A673 (cell line): ENCODE measurements around the gene ISM2. TPM values are rescaled to one million over a fixed set of nuclear protein-coding genes. Genes with fewer than 3 reads are reported as not detected.

Experiments used
- BruUV-seq: library from RNA; stranded (reverse); fragments of 400-500 nt; replicated peaks from 2 replicates; lab custom pipeline; 2021; lab: Mats Ljungman, UMichigan
- CTCF ChIA-PET: fragments of 300-600 bp; sonication (Branson Sonifier 250); formaldehyde crosslinking; loops from one replicate; lab custom pipeline; 2022; ENCODE audit warnings: antibody characterized with exemption; lab: Charles Lee
- POLR2A ChIA-PET: fragments of 300-600 bp; sonication (Branson Sonifier 250); formaldehyde crosslinking; loops from one replicate; lab custom pipeline; 2022; ENCODE audit warnings: antibody characterized with exemption; ENCODE audit not compliant: low non-redundant PET; lab: Charles Lee
- DNase-seq: peaks from one replicate; pipeline ENCODE4 v3.0.0-alpha.2; 2015; ENCODE audit warnings: low spot score
- H3K27ac ChIP-seq: fragments of 200-600 bp; sonication (generic); 2 replicates; pipeline ENCODE4 v1.5.1; 2016; ENCODE audit warnings: mixed run types, low read depth, mild to moderate bottlenecking, mixed read lengths, antibody characterized with exemption, low read length; ENCODE audit not compliant: poor library complexity, severe bottlenecking
- H3K27me3 ChIP-seq: fragments of 200-600 bp; sonication (generic); replicated peaks from 2 replicates; pipeline ENCODE4 v1.6.1; 2017; ENCODE audit warnings: mixed run types, low read depth, mild to moderate bottlenecking, mixed read lengths, antibody characterized with exemption, low read length; ENCODE audit not compliant: insufficient read depth, poor library complexity
- H3K36me3 ChIP-seq: fragments of 200-600 bp; sonication (generic); 2 replicates; pipeline ENCODE4 v1.6.1; 2016; ENCODE audit warnings: mixed run types, mild to moderate bottlenecking, mixed read lengths, antibody characterized with exemption, low read length; ENCODE audit not compliant: insufficient read depth, poor library complexity, severe bottlenecking
- H3K4me1 ChIP-seq: fragments of 200-600 bp; sonication (generic); 2 replicates; pipeline ENCODE4 v1.6.1; 2017; ENCODE audit warnings: mixed run types, mild to moderate bottlenecking, mixed read lengths, antibody characterized with exemption, low read length; ENCODE audit not compliant: insufficient read depth, poor library complexity, severe bottlenecking
- H3K4me3 ChIP-seq: fragments of 200-600 bp; sonication (generic); 2 replicates; pipeline ENCODE4 v1.5.1; 2016; ENCODE audit warnings: low read depth, mixed run types, mild to moderate bottlenecking, mixed read lengths, low read length; ENCODE audit not compliant: poor library complexity, severe bottlenecking
- H3K9me3 ChIP-seq: fragments of 200-600 bp; sonication (generic); 2 replicates; pipeline ENCODE4 v1.6.1; 2016; ENCODE audit warnings: mixed run types, low read depth, mild to moderate bottlenecking, mixed read lengths, antibody characterized with exemption, low read length; ENCODE audit not compliant: poor library complexity, severe bottlenecking
- CTCF ChIP-seq: fragments of 300-800, 200-600 bp; sonication (generic); conservative IDR thresholded peaks from 2 replicates; pipeline ENCODE4 v1.5.1; 2017; ENCODE audit warnings: low read depth, mild to moderate bottlenecking, antibody characterized with exemption, low read length, moderate library complexity, mixed read lengths
- EZH2 ChIP-seq: fragments of 200-600 bp; sonication (generic); IDR thresholded peaks from 2 replicates; pipeline ENCODE4 v1.6.1; 2017; ENCODE audit warnings: borderline replicate concordance, low read depth, mild to moderate bottlenecking, mixed read lengths, antibody characterized with exemption, low read length; ENCODE audit not compliant: poor library complexity, severe bottlenecking
- intact Hi-C: fragments of 100-400 bp; cut with micrococcal nuclease; formaldehyde crosslinking; loops from one replicate; pipeline ENCODE4 v1.10.0; 2022; ENCODE audit not compliant: unreplicated experiment
- total RNA-seq: library from RNA; stranded (reverse); gene quantifications from 2 replicates; pipeline ENCODE4 v1.2.3, GENCODE V29; 2021

The ISM2 gene
- total RNA-seq, 1 experiment from 2014 or later = 5.1 TPM

- H3K36me3 ChIP-seq = no peaks in the 10 kb centered on the region
- H3K27ac ChIP-seq = no peak overlapping the region
- intact Hi-C loops = no loop called here
- no TSS peak for BruUV-seq
- H3K4me3 ChIP-seq = no peak overlapping the region
- CTCF ChIA-PET = no interaction called here
- no peak for DNase-seq
- no peaks in the 10 kb centered on the region for H3K27me3 ChIP-seq
- TF ChIP-seq EZH2 (no peak), CTCF (no peak)
- no peaks in the 10 kb centered on the region for H3K4me1 ChIP-seq
- H3K9me3 ChIP-seq = no peaks in the 10 kb centered on the region
- POLR2A ChIA-PET = no interaction called here
Measured at GRCh38 chr14:77488558-77488957, 10.1 kb downstream of the ISM2 start.

- no peaks in the 10 kb centered on the region for H3K27me3 ChIP-seq
- no peak overlapping the region for H3K27ac ChIP-seq
- POLR2A ChIA-PET = no interaction called here
- H3K4me3 ChIP-seq = no peak overlapping the region
- no peak for DNase-seq
- TF ChIP-seq CTCF (no peak), EZH2 (no peak)
- CTCF ChIA-PET = no interaction called here
- intact Hi-C loops = no loop called here
- H3K9me3 ChIP-seq = no peaks in the 10 kb centered on the region
- H3K36me3 ChIP-seq = no peaks in the 10 kb centered on the region
- BruUV-seq = no TSS peak
- no peaks in the 10 kb centered on the region for H3K4me1 ChIP-seq
Measured at GRCh38 chr14:77485901-77486678, 12.5 kb downstream of the ISM2 start.

GRCh38 chr14:77485256-77485655 is 13.4 kb downstream of the ISM2 start:
- ChIA-PET POLR2A (no interaction called here), CTCF (no interaction called here)
- intact Hi-C loops = no loop called here
- Histone ChIP-seq H3K27me3 (no peaks in the 10 kb centered on the region), H3K27ac (no peak overlapping the region), H3K4me1 (no peaks in the 10 kb centered on the region), H3K9me3 (no peaks in the 10 kb centered on the region), H3K4me3 (no peak overlapping the region), H3K36me3 (no peaks in the 10 kb centered on the region)
- no TSS peak for BruUV-seq
- DNase-seq = no peak
- TF ChIP-seq EZH2 (no peak), CTCF (no peak)
